Embryonic facial prominence (tissue), 1 donor: ENCODE results near the gene ZNF568.

ENCODE experiments used
- DNase-seq: peaks from one replicate; pipeline ENCODE4 v3.0.0-alpha.2; 2016; ENCODE audit errors: extremely low spot score

Gene ZNF568

GRCh38 chr19:36999313-36999712 lies 83.2 kb downstream of the ZNF568 start:
- DNase-seq: no peak

- peak; percentile 10 for DNase-seq
These were observed 91.6 kb downstream of the ZNF568 start for GRCh38 chr19:37007587-37008220.

- no peak for DNase-seq
These were observed 93.7 kb downstream of the ZNF568 start for GRCh38 chr19:37009871-37010270.

GRCh38 chr19:37012093-37012745 lies 96.1 kb downstream of the ZNF568 start:
- no peak for DNase-seq

- DNase-seq: no peak
These were observed 98.3 kb downstream of the ZNF568 start for GRCh38 chr19:37014456-37014855.

GRCh38 chr19:37045140-37045539 lies 129.0 kb downstream of the ZNF568 start:
- no peak for DNase-seq
